ENCODE data around the gene C16orf54. TPM values are rescaled to one million over a fixed set of nuclear protein-coding genes. Genes with fewer than 3 reads are reported as not detected.
A peak's percentile ranks its signal among the peaks of the same experiment; 100 is the strongest.

C16orf54 gene
- total and polyA plus RNA-seq, 9 of the 15 experiments (the other 6 are each of a cell fraction or from before 2014, with no cell fraction given), result 0.09 TPM; not detected in 8

- TF ChIP-seq ZNF318 (IDR thresholded peaks at IDR 0.05; ENCODE audit: borderline replicate concordance in 1 of 2, low read depth in 1 of 2) (no peak), HOXB6 (CRISPR knock-in tag; IDR thresholded peaks at IDR 0.05; ENCODE audit: borderline replicate concordance) (no peak), RBM25 (IDR thresholded peaks at IDR 0.05; ENCODE audit: low read depth, low read length, severe bottlenecking) (no peak), MYNN (IDR thresholded peaks at IDR 0.05) (no peak), MYNN (CRISPR knock-in tag; IDR thresholded peaks at IDR 0.05) (no peak), RBM14 (IDR thresholded peaks at IDR 0.05; ENCODE audit: borderline replicate concordance, insufficient read depth, low read depth, low read length) (0 out of 2 replicates have a peak, but pooled peaks have one; percentile 36)
- TF ChIP-seq, protein P1, sequence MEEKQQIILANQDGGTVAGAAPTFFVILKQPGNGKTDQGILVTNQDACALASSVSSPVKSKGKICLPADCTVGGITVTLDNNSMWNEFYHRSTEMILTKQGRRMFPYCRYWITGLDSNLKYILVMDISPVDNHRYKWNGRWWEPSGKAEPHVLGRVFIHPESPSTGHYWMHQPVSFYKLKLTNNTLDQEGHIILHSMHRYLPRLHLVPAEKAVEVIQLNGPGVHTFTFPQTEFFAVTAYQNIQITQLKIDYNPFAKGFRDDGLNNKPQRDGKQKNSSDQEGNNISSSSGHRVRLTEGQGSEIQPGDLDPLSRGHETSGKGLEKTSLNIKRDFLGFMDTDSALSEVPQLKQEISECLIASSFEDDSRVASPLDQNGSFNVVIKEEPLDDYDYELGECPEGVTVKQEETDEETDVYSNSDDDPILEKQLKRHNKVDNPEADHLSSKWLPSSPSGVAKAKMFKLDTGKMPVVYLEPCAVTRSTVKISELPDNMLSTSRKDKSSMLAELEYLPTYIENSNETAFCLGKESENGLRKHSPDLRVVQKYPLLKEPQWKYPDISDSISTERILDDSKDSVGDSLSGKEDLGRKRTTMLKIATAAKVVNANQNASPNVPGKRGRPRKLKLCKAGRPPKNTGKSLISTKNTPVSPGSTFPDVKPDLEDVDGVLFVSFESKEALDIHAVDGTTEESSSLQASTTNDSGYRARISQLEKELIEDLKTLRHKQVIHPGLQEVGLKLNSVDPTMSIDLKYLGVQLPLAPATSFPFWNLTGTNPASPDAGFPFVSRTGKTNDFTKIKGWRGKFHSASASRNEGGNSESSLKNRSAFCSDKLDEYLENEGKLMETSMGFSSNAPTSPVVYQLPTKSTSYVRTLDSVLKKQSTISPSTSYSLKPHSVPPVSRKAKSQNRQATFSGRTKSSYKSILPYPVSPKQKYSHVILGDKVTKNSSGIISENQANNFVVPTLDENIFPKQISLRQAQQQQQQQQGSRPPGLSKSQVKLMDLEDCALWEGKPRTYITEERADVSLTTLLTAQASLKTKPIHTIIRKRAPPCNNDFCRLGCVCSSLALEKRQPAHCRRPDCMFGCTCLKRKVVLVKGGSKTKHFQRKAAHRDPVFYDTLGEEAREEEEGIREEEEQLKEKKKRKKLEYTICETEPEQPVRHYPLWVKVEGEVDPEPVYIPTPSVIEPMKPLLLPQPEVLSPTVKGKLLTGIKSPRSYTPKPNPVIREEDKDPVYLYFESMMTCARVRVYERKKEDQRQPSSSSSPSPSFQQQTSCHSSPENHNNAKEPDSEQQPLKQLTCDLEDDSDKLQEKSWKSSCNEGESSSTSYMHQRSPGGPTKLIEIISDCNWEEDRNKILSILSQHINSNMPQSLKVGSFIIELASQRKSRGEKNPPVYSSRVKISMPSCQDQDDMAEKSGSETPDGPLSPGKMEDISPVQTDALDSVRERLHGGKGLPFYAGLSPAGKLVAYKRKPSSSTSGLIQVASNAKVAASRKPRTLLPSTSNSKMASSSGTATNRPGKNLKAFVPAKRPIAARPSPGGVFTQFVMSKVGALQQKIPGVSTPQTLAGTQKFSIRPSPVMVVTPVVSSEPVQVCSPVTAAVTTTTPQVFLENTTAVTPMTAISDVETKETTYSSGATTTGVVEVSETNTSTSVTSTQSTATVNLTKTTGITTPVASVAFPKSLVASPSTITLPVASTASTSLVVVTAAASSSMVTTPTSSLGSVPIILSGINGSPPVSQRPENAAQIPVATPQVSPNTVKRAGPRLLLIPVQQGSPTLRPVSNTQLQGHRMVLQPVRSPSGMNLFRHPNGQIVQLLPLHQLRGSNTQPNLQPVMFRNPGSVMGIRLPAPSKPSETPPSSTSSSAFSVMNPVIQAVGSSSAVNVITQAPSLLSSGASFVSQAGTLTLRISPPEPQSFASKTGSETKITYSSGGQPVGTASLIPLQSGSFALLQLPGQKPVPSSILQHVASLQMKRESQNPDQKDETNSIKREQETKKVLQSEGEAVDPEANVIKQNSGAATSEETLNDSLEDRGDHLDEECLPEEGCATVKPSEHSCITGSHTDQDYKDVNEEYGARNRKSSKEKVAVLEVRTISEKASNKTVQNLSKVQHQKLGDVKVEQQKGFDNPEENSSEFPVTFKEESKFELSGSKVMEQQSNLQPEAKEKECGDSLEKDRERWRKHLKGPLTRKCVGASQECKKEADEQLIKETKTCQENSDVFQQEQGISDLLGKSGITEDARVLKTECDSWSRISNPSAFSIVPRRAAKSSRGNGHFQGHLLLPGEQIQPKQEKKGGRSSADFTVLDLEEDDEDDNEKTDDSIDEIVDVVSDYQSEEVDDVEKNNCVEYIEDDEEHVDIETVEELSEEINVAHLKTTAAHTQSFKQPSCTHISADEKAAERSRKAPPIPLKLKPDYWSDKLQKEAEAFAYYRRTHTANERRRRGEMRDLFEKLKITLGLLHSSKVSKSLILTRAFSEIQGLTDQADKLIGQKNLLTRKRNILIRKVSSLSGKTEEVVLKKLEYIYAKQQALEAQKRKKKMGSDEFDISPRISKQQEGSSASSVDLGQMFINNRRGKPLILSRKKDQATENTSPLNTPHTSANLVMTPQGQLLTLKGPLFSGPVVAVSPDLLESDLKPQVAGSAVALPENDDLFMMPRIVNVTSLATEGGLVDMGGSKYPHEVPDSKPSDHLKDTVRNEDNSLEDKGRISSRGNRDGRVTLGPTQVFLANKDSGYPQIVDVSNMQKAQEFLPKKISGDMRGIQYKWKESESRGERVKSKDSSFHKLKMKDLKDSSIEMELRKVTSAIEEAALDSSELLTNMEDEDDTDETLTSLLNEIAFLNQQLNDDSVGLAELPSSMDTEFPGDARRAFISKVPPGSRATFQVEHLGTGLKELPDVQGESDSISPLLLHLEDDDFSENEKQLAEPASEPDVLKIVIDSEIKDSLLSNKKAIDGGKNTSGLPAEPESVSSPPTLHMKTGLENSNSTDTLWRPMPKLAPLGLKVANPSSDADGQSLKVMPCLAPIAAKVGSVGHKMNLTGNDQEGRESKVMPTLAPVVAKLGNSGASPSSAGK (IDR thresholded peaks at IDR 0.05), result no peak
Measured at GRCh38 chr16:29696881-29697331, 48.9 kb downstream of the C16orf54 start (continued).
